CD4-positive, alpha-beta T cell treated with Interleukin-17A for 4 hours (primary cell): ENCODE measurements around the gene BMP8B.
A peak's percentile ranks its signal among the peaks of the same experiment; 100 is the strongest.
"Not testable (repeated sequence)": the region's sequence is repeated elsewhere in the genome, so short reads cannot be mapped to it uniquely, and the experiment has no call there.

Experiments used
- DNase-seq: peaks from one replicate; pipeline ENCODE4 v3.0.0-alpha.2; 2020; ENCODE audit warnings: mixed read lengths

The BMP8B gene

GRCh38 chr1:39808784-39809517 lies 20.3 kb upstream of the BMP8B start:
- no peak for DNase-seq

GRCh38 chr1:39805385-39805784 lies 16.7 kb upstream of the BMP8B start:
- no peak for DNase-seq

GRCh38 chr1:39802496-39803260 lies 14.0 kb upstream of the BMP8B start:
- no peak for DNase-seq

GRCh38 chr1:39800471-39800835 lies 11.8 kb upstream of the BMP8B start:
- DNase-seq: no peak

- DNase-seq: peak; percentile 76
These were observed 11.3 kb upstream of the BMP8B start for GRCh38 chr1:39799770-39800470.

- peak; percentile 88 for DNase-seq
These were observed 10.4 kb upstream of the BMP8B start for GRCh38 chr1:39798859-39799769.

- DNase-seq: no peak
These were observed 7.0 kb upstream of the BMP8B start for GRCh38 chr1:39795651-39796050.

GRCh38 chr1:39791838-39792237 lies 3.2 kb upstream of the BMP8B start:
- DNase-seq: no peak

GRCh38 chr1:39789571-39790110 lies 976 bp upstream of the BMP8B start:
- no peak for DNase-seq

- DNase-seq: no peak
These were observed 273 bp downstream of the BMP8B start for GRCh38 chr1:39788426-39788757.

GRCh38 chr1:39787964-39788363 lies 701 bp downstream of the BMP8B start:
- DNase-seq: not testable (repeated sequence)

GRCh38 chr1:39787468-39787867 lies 1.2 kb downstream of the BMP8B start:
- no peak for DNase-seq

GRCh38 chr1:39787108-39787375 lies 1.6 kb downstream of the BMP8B start:
- not testable (repeated sequence) for DNase-seq

GRCh38 chr1:39786303-39787107 lies 2.2 kb downstream of the BMP8B start:
- not testable (repeated sequence) for DNase-seq

GRCh38 chr1:39782685-39783084 lies 6.0 kb downstream of the BMP8B start:
- not testable (repeated sequence) for DNase-seq

- no peak for DNase-seq
These were observed 6.6 kb downstream of the BMP8B start for GRCh38 chr1:39782103-39782502.

GRCh38 chr1:39781349-39781715 lies 7.3 kb downstream of the BMP8B start:
- no peak for DNase-seq

GRCh38 chr1:39779821-39780220 lies 8.8 kb downstream of the BMP8B start:
- DNase-seq: no peak

GRCh38 chr1:39779137-39779536 lies 9.5 kb downstream of the BMP8B start:
- no peak for DNase-seq

GRCh38 chr1:39778463-39779099 lies 10.1 kb downstream of the BMP8B start:
- not testable (repeated sequence) for DNase-seq

- DNase-seq: not testable (repeated sequence)
These were observed 10.8 kb downstream of the BMP8B start for GRCh38 chr1:39777896-39778295.
